Measurements from ENCODE around the gene TUFT1. TPM values are rescaled to one million over a fixed set of nuclear protein-coding genes. Genes with fewer than 3 reads are reported as not detected.
"Not testable (repeated sequence)": the region's sequence is repeated elsewhere in the genome, so short reads cannot be mapped to it uniquely, and the experiment has no call there.

TUFT1 gene
- total RNA-seq, 1 donor from 2014 or later, result 54.1 TPM

DNA sequence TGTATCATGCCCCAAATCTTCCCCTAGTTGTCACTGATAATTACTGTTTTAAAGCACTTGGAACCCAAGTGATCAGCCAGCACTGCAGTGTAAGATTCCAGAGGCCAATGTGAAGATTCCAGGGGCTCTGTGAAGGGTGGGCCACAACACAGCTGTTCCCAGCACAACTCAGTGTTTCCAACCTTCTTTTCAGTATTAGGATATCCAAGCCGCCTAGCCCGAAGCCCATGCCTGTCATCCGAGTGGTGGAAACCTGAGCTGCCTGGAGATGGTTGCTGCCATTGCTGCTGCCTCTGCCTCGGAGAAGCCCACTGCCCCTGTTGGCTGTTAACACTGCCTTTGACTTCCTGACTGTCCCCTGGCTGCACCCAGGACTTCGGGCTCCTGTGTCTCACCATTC is 41.3 kb downstream of the TUFT1 start:
- DNase-seq (ENCODE audit: low read depth), result no peak

DNA sequence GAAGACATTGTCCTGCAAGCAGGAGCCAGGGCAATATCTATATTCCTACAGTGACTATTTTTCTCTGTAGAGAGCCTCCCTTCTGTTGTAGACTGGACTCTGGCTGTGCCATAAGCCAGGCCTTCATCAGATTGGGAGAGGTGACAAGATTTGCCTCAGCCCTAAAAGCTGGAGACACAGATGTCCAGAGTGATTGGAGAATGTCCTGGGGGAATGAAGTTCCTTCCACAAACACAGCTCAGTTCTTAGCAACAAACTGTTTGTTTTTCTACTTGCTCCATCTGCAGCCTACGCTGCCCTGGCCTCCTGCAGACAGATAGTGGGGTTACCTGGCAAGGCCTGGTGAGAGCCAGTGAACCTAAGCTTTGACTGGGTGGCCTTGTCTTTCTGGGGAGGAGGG is 41.8 kb downstream of the TUFT1 start:
- DNase-seq (ENCODE audit: low read depth), result no peak

DNA sequence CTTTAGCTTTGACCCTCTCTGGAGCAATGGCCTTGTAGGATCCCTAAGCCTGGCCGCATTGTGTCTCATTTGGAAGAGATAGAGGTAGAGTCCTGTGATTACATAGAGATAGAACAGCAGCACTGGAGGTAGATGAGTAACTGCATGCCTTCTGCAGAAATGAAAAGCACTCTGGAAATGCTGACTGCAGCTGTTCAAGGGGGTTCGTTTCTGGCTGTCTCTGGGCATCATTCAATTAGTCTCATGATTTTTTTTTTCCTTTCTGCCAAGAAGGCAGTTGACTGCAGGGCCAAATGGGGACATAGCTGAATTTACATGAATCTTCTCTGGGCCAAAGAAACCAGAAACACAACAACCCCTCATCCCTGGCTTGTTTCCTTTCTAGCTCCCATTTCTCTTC is 43.7 kb downstream of the TUFT1 start:
- DNase-seq (ENCODE audit: low read depth), result no peak

DNA sequence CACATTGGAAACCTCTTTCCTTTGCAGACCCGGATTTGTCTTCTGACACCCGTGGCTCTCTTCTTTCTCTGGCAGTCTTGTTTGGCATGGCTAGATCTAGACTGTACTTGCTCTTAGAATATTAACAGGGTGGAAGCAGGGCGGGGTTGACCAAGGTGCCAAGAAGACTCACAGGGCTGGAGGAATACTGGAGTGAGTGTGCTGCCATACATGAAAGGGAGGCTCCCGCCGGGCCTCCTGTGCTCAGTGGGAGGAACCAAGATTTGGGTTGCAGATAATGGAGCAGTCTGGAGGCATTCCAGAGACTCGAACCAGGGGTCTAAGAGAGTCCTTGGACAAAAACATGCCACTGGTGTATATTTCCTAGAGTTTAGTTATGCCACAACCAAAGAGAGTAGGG is 44.2 kb downstream of the TUFT1 start:
- no peak for DNase-seq (ENCODE audit: low read depth)

DNA sequence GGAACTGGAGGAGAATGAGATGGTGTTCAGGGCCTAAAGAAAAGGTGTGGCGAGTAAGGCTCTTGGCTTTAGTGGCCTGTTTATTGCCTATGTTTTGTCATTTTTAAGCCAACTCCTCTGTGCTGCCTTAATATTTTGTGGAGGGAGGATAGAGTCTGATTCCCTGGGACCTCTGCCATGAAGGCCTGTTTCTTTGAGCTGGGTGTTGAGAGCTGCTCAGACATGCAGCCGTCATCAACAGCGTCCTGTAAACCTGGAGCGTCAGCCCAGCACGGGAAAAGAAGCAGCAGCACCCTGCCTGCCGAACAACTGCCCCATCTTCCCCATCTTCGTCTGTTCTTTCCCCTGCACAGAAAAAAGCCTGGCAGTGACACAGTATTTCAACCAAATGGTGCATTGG is 44.7 kb downstream of the TUFT1 start:
- no peak for DNase-seq (ENCODE audit: low read depth)

DNA sequence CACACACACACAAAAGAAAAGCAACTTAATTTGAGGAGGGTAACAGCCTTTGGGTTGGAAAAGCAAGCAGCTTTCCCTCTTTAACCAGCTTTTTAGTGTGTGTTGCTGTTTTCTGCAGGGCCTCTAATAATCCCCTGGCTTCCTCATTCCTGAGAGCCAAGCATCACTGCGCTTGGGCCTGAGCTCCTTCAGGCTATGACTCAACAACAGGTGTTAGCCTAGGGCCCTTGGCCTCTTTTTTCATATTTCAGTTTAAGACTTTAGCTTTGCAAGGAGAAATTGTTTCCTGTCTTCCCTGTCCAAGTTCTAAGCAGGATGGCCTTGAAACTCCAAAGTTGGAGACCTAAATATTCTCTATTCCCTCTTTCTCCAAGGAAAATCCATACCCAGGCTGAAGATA is 45.5 kb downstream of the TUFT1 start:
- DNase-seq (ENCODE audit: low read depth), result peak; percentile 88

DNA sequence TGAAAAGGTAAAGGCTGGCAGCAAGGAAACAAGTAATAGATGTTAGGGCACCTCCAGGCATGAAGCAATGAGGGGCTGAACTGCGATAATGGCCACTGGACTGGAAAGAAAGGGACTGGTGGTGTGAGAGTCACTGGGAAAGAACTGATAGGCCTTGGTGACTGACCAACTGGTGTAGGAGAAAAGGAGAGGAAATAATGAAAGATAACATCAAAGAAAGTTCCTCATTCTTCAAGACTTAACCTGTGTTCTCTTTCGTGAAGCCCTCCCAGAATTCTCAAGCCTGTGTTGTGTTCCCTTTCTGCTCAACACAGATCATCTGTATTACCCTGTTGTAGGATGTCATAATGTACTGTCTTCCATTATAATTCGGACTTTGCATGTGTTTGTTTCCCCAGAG is 50.9 kb downstream of the TUFT1 start:
- DNase-seq (ENCODE audit: low read depth), result no peak

DNA sequence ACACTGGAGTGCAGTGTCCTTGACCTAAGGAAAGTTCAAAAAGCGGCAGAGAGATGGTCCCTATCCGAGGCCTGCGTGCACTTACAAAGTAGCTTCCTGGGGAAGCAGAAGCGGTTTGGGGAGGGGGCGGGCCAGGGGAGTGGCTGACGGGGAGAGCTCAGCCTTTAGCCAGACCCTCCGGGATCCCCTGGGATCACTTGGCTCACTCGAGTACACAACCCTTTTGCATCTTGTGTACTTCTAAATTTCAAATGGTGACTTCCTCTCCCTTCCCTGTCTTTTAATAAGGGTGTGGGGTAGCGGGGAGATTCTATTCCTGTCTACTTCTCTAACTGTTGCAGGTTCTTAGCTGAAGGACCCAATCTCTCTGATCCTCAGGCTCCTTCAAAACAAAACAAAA is 53.6 kb downstream of the TUFT1 start:
- no peak for DNase-seq (ENCODE audit: low read depth)

DNA sequence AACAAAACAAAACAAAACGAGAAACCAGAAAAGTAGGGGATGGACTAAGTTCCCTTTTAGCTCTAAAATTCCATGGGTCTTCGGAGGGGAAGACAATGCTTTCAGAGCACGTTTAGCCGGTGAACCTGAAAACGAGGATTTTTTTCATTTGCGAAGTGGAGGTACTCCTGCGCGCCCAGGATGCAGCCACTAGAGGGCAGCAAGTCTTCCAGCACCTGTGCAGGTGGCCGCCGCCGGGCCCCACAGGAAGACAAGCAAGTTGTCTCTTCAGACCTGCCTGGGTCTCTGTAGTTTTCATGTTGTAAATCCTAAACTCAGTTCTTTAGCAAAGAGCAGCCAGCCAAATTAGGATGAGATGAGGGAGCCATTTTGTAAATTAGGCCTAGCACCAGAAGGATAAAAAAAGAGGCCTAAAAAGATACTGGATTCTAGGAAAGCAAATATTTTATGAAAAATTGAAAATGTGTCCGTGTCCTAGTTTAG is 54.1 kb downstream of the TUFT1 start:
- DNase-seq (ENCODE audit: low read depth), result peak; percentile 39

DNA sequence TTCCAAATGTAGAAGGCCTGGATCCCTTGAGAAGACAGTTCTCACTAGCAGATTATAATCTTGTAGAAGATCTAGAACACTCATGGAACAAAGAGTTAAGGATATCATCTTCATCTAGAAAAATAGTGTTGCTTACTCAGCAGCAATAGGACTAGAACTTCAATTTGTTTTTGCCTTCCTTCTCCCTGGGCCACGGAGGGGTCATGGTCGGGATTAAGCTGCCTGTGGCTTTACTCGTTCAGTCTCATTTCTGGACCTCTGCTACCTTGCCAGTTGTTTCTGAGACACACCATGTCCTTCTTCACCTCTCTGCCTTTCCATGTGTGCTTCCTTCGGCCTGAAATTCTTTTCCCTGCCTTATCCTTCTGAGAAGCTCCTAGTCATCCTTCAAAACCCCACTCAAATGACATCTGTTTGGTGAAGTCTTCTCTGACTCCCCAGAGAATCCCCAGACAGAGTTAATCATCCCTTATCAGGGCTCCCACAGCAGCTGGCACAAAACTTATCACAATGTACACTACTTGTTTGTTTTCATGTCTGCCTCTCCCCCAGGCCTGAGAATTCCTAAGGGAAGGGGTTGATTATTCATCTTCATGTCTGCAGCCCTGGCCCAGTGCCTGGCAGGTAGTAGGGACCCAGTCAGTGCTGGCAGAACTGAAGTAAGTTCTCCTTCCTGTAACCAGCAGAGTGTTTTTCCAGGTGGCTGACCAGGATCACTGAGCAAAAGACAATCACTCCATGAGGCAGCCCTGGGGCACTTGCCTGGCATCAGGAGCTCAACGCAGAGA is 56.3 kb downstream of the TUFT1 start:
- DNase-seq (ENCODE audit: low read depth), result peak; percentile 89

DNA sequence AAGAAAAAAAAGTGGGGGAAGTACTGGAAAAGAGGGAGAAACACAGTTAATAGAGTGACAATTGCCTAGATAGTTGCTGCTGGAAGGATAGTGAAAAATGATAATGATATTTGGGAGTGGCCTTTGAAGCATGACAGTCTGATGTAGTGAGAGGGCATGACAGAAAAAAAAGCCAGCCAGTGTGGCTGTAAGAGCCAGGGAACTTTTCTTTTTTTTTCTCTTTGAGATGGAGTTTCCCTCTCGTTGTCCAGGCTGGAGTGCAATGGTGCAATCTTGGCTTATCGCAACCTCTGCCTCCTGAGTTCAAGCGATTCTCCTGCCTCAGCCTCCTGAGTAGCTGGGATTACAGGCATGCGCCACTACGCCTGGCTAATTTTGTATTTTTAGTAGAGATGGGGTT is 62.4 kb downstream of the TUFT1 start:
- DNase-seq (ENCODE audit: low read depth), result not testable (repeated sequence)

DNA sequence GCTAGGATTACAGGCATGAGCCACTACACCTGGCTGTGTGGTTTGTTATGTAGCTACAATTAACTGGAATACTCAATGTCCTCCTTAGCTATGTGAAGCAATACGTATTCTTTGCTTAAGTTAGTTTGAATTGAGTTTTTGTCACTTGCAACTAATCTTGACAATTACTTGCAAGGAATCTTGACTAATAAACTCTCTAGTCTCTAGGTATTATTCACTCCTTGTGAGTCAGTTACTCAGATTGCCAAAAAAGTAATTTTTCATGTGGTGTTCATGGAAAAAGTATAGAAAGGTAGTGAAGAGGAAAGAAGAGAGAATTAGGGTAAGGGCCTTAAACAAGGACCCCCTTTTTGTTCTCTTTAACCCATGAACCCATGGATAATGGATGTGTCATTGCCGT is 64.2 kb downstream of the TUFT1 start:
- DNase-seq (ENCODE audit: low read depth), result no peak

DNA sequence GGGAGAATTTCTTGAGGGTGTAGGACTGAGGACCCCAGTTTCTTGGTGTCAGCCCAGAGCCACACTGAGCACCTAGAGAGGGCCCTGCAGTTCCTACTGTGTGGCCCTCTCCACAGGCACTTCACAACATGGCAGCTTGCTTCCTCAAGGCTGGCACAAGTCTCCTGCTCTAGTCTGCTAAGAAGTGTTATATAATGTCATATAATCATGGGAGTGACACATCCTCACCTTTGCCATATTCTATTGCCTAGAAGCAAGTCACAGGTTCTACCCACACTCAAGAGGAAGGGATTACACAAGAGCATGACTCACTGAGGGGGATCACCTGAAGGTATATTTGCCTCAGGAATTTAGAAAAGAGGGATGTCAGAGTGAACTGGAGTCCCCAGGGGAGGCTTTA is 66.3 kb downstream of the TUFT1 start:
- peak; percentile 95 for DNase-seq (ENCODE audit: low read depth)

DNA sequence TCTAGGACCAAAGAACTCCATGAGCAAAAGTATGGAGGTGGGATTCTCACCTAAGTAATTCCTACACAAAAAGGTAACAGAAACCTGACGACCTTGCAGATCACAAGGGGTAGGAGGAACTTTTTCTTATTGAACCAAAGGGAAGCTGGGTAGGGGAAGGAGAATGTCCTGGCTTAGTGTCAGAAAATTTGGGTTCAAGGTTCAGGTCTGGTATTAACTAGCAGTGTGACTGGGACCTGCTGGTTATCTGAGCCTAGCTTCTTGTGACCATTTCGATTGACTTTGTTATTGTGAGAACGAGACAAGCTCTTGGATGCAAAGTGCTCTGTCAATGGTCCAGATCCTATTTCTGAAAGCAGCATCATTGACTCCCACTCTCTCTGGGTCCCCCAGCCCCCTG is 66.7 kb downstream of the TUFT1 start:
- DNase-seq (ENCODE audit: low read depth), result no peak

DNA sequence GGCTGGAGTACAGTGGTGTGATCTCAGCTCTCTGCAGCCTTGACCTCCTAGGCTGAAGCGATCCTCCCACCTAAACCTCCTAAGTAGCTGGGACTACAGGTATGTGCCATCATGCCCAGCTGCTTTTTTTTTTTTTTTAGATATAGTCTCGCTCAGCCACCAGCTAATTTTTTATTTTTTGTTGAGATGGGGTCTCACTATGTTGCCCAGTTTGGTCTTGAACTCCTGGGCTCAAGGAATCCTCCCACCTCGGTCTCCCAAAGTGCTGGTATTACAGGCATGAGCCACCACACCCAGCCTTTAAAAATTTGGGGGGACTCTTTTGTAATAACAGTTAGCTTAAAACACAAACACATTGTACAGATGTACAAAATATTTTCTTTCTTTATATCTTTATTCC is 70.0 kb downstream of the TUFT1 start:
- no peak for DNase-seq (ENCODE audit: low read depth)

DNA sequence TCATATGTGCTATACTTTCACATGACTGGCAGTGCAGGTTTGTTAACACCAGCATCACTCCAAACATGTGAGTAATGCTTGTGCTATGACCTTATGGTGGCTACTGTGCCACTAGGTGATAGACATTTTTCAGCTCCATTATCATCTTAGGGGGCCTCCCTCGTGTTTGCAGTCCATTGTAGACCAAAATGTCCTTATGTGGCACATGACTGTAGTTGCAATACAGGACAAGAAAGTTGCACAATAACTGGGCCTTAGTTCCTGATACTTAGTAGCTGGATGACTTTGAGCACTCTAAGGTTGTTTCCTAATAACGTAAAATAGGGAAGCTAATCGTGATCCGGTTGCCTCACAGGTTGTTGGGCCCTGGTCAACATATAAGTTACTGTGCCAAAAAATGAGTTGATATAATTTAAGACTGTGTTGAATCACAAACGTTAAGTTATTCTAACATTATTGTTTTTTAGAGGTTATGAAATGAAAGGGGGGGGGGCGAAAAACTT is 71.2 kb downstream of the TUFT1 start:
- DNase-seq (ENCODE audit: low read depth), result peak; percentile 90

DNA sequence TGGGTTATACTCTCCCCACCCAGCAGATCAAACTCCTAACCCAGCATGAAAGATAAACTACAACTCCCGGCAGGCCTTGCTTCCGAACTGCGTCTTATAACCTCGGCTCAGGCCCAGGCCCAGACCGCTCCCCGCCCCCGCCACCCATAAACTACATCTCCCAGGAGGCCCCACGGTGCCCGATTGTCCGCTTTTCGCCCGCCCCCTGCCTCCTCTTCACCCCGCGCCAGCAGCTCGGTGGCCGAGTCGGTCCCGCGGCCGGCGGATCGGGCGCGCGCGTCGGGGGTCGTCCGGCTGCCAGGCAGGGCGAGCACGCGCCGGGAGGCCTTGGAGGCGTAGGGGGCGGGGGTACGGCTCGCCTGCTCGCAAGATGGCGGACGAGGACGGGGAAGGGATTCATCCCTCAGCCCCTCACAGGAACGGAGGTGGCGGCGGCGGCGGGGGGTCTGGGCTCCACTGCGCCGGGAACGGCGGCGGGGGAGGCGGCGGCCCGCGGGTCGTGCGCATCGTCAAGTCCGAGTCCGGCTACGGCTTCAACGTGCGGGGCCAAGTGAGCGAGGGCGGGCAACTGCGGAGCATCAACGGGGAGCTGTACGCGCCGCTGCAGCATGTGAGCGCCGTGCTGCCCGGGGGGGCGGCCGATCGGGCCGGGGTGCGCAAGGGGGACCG is 71.9 kb downstream of the TUFT1 start, which contains the start of gene SNX27:
Gene SNX27, plus strand, starts transcription at position 219 of the 669 bp plus-strand sequence. Its CDS starts 152 bp downstream, at position 371.
- DNase-seq (ENCODE audit: low read depth), result peak; percentile 82

DNA sequence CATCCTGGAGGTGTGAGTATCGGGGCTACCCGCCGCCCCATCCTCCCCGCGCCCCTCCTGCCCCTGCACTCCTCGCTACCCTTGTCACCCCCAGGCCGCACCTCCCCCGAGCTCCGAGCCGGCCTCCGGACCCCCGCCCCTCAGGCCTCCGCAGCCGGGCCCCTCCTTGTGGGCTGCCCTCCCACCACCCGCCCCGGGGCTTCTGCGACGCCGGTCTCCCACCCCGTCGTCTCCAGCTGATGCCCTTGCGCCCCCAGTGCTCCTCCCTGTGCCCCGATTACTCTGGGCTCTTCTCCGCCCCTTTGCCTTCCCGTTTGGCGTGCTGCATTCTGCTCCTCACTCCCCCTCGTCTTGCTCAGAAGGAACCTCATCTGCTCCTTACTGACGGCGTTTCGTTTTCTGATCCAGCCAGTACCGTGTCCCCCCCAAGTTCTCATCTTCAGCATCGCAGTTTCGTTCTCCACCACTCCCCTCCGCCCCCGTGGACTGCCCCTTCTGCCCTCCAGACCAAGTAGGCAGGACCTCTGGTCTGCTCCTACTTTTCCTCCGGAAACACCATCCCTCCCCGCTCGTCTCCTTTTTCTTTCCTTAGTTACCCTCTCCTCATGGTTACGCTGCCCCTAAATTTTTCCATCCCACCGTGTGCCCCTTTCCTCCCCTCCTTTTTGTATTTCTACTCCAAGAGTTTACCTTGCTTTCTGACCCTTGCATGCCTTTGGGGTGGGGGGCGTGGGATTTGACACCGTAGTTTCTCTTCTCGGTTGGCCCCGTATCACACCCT is 72.6 kb downstream of the TUFT1 start:
- DNase-seq (ENCODE audit: low read depth), result no peak

DNA sequence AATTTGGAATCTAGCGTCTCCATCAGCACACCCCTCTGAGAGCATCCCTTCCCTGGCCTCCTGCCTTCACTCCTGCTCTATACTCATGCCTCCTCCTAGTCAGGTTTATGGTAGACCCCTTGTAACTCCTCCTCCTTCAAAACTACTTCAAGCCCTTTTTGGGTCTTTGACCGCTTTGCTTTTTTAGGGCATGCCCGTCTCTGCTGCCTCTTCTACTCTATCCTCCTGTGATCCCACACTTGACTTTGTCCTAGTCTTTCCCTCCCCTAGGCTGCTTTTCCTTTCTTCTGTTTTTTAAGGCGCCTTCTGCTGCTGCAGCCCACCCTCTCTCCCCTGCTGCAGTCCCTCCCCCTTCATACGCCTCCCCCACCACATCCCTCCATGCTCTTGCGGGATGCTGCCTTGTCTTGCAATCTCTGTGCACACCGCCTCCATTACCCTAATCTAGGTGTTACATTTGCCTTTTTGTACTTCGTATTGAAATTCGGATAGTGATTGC is 73.2 kb downstream of the TUFT1 start:
- no peak for DNase-seq (ENCODE audit: low read depth)

DNA sequence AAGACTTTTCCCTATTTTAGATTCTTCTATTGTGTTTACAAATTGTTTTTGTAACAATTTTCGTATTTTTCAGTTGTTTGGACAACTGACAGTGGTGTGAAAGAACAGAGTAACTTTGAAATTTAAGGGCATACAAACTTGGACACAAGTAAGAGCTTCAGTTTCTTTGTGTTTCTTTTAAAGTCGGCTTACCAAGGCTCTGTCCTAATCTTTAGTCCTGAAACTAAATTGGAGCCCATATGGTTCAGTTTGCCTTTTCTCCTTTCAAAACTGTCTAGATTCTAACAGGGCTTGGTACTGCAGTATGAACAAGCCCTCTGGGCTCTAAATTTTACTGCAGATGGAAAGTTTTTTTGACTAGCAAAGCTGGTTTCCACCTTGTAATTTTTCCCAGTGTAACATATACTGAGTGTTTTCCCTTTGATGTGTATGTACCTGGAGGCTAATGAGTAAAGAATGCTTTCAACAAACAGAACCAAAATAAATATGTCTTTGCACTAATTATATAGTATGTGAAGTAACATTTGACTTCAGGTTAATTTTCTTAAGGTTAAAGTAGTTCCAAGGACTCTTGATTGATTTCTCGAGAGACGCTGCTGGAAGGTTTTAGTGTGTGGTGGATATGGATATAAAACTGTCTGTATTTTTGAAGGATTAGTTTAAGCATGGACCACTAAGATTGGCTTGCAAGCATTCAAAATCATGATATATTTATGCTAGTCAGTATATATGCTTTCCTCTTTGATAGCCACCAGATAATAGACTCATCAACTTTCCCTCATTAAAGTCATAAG is 75.8 kb downstream of the TUFT1 start:
- no peak for DNase-seq (ENCODE audit: low read depth)

DNA sequence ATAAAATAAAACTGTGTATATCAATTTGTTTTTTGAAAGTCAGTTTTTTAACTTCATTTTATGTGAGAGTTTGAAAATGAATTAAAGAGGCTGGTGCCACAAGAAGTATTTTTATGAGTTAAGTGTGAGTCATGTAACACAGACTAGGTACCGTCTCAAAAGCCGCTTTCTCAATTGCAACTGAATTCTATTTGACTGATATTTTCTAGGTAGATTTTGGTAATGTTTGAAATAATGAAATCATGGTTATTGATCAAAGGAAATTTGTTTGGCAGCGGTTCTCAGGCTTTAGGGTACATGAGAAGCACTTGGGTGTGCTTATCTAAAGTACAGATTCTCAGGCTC is 76.4 kb downstream of the TUFT1 start:
- DNase-seq (ENCODE audit: low read depth), result peak; percentile 61

All from renal cortical epithelial cell (primary cell).